ENCODE results near the gene CIDEA.
"Not testable (repeated sequence)": the region's sequence is repeated elsewhere in the genome, so short reads cannot be mapped to it uniquely, and the experiment has no call there.

- TF ChIP-seq, protein P1, sequence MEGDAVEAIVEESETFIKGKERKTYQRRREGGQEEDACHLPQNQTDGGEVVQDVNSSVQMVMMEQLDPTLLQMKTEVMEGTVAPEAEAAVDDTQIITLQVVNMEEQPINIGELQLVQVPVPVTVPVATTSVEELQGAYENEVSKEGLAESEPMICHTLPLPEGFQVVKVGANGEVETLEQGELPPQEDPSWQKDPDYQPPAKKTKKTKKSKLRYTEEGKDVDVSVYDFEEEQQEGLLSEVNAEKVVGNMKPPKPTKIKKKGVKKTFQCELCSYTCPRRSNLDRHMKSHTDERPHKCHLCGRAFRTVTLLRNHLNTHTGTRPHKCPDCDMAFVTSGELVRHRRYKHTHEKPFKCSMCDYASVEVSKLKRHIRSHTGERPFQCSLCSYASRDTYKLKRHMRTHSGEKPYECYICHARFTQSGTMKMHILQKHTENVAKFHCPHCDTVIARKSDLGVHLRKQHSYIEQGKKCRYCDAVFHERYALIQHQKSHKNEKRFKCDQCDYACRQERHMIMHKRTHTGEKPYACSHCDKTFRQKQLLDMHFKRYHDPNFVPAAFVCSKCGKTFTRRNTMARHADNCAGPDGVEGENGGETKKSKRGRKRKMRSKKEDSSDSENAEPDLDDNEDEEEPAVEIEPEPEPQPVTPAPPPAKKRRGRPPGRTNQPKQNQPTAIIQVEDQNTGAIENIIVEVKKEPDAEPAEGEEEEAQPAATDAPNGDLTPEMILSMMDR (IDR thresholded peaks at IDR 0.05) = not testable (repeated sequence)
- not testable (repeated sequence) for TF ChIP-seq POLR2A (IDR thresholded peaks at IDR 0.05)
Measured at GRCh38 chr18:12223326-12223725, 30.8 kb upstream of the CIDEA start.

Data from body of pancreas (tissue), 4 donors.